Measurements from ENCODE around the gene PACRG. TPM values are rescaled to one million over a fixed set of nuclear protein-coding genes. Genes with fewer than 3 reads are reported as not detected.

PACRG gene
- total and polyA plus RNA-seq, 8 donors: 1.8 to 28.6 (median 3.2) TPM; not detected in 2

GRCh38 chr6:163214259-163214658 lies 486.5 kb downstream of the PACRG start:
- peaks cover 0 to 11% (median 10%) of the 10 kb centered on the region in 4 donors for H3K9me3 ChIP-seq
- no peak overlapping the region for H3K4me3 ChIP-seq
- DNase-seq: no peak
- H3K36me3 ChIP-seq: no peaks in the 10 kb centered on the region
- WGBS, 5 donors: 48 to 70% (median 58%) methylated on average over 1 of the region's 1 CpG
- H3K27me3 ChIP-seq: no peaks in the 10 kb centered on the region
- intact Hi-C loops (cut with DNase I; ENCODE audit: low total_unique reads): no loop called here
- H3K27ac ChIP-seq: no peak overlapping the region
- H3K4me1 ChIP-seq: no peaks in the 10 kb centered on the region
- TF ChIP-seq CTCF (IDR thresholded peaks at IDR 0.05) (no peak), POLR2A (IDR thresholded peaks at IDR 0.05) (no peak), EP300 (IDR thresholded peaks at IDR 0.05) (no peak), POLR2AphosphoS5 (IDR thresholded peaks at IDR 0.05) (no peak)

DNA sequence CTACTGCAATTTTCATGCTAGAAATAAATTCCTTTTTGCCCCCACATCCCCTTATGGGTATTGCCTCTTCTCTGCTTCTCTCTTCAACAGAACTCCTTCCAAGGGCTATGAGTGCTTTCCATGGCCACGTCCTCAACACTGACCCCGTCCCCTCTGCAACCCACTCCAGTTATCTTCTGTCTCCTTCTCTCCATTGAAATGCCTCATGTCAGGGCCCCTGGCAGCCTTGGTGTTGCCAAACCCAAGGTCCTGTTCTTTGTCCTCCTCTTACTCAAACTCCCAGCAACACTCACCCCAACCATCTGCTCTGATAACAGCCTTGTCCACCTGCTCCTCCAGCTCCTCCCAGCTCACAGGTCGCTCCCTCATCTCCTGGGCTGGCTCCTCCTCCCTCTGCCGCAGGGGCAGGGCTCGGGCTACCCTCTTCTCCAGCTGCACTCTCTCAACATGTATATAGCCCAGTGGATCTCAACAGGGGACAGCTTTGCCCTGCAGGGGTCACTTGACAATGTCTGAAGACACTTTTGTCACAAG lies 490.7 kb downstream of the PACRG start:
- WGBS, 5 donors: 80 to 89% (median 84%) methylated on average over 5 of the region's 5 CpGs
- no peak overlapping the region for H3K4me3 ChIP-seq
- DNase-seq: no peak
- no peak overlapping the region for H3K27ac ChIP-seq
- no peaks in the 10 kb centered on the region for H3K36me3 ChIP-seq
- TF ChIP-seq POLR2A (IDR thresholded peaks at IDR 0.05): no peak
- no peaks in the 10 kb centered on the region for H3K4me1 ChIP-seq
- H3K9me3 ChIP-seq: no peaks in the 10 kb centered on the region
- H3K27me3 ChIP-seq: no peaks in the 10 kb centered on the region
- intact Hi-C loops (cut with DNase I; ENCODE audit: low total_unique reads): no loop called here

GRCh38 chr6:163226181-163226835 lies 498.5 kb downstream of the PACRG start:
- TF ChIP-seq CTCF (IDR thresholded peaks at IDR 0.05): no peak
- no peak for TF ChIP-seq POLR2A (IDR thresholded peaks at IDR 0.05)
- TF ChIP-seq EP300 (IDR thresholded peaks at IDR 0.05): no peak
- TF ChIP-seq POLR2AphosphoS5 (IDR thresholded peaks at IDR 0.05): no peak

GRCh38 chr6:163226836-163227485 lies 499.2 kb downstream of the PACRG start:
- Histone ChIP-seq H3K4me1 (no peaks in the 10 kb centered on the region), H3K9me3 (no peaks in the 10 kb centered on the region), H3K4me3 (no peak overlapping the region), H3K27me3 (no peaks in the 10 kb centered on the region), H3K27ac (no peak overlapping the region), H3K36me3 (no peaks in the 10 kb centered on the region)
- 89 to 95% (median 94%) methylated on average over 10 of the region's 10 CpGs for WGBS, 5 donors
- intact Hi-C loops (cut with DNase I; ENCODE audit: low total_unique reads): no loop called here
- TF ChIP-seq POLR2AphosphoS5 (IDR thresholded peaks at IDR 0.05) (no peak), CTCF (IDR thresholded peaks at IDR 0.05) (no peak), POLR2A (IDR thresholded peaks at IDR 0.05) (no peak), EP300 (IDR thresholded peaks at IDR 0.05) (no peak)
- no peak for DNase-seq

More at GRCh38 chr6:163226181-163226835, 498.5 kb downstream of the PACRG start:
- WGBS, 5 donors: 82 to 94% (median 89%) methylated on average over 8 to 9 of the region's 9 CpGs
- Histone ChIP-seq H3K9me3 (no peaks in the 10 kb centered on the region), H3K36me3 (no peaks in the 10 kb centered on the region), H3K4me1 (no peaks in the 10 kb centered on the region), H3K27ac (no peak overlapping the region), H3K27me3 (no peaks in the 10 kb centered on the region), H3K4me3 (no peak overlapping the region)
- no peak for DNase-seq
- intact Hi-C loops (cut with DNase I; ENCODE audit: low total_unique reads): no loop called here

DNA sequence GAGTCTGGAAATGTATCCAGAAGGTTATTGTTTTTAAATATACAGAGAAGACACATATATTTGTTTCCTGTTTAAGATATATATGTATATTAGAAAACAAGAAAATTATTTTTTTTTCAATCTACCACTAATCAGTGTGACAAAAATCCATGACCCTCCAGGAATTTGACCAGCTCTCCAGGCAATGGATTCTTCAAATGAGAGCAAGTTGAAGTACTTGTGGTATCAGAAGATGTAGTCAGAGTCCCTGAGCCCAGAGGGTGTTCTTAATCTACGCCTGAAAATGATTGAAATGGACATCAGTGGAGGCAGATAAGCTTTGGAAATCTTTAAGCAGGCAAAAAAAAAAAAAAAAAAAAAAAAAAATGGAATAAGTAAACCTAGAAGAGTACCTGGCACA lies 500.3 kb downstream of the PACRG start:
- 66 to 97% (median 80%) methylated on average over 1 of the region's 1 CpG for WGBS, 5 donors
- intact Hi-C loops (cut with DNase I; ENCODE audit: low total_unique reads): no loop called here
- H3K4me1 ChIP-seq: no peaks in the 10 kb centered on the region

More for the DNA sequence above, 500.3 kb downstream of the PACRG start:
- H3K9me3 ChIP-seq: no peaks in the 10 kb centered on the region
- DNase-seq: no peak
- H3K27me3 ChIP-seq: no peaks in the 10 kb centered on the region
- TF ChIP-seq POLR2A (IDR thresholded peaks at IDR 0.05) (no peak), CTCF (IDR thresholded peaks at IDR 0.05) (no peak), POLR2AphosphoS5 (IDR thresholded peaks at IDR 0.05) (no peak), EP300 (IDR thresholded peaks at IDR 0.05) (no peak)
- no peak overlapping the region for H3K4me3 ChIP-seq
- H3K36me3 ChIP-seq: no peaks in the 10 kb centered on the region
- no peak overlapping the region for H3K27ac ChIP-seq

Data from stomach (tissue), 9 donors.